ENCODE data around the gene KCNQ5. TPM values are rescaled to one million over a fixed set of nuclear protein-coding genes. Genes with fewer than 3 reads are reported as not detected.

Gene KCNQ5
- total and polyA plus RNA-seq, 2 of the 8 experiments (the other 6 are each of a cell fraction or from before 2014, with no cell fraction given): 0.83 to 1.2 TPM

GRCh38 chr6:72784071-72784470 lies 162.2 kb downstream of the KCNQ5 start:
- no peak overlapping the region for H3K4ac ChIP-seq (replicated peaks; ENCODE audit: insufficient read length, low read depth, low read length)
- H2BK20ac ChIP-seq (ENCODE audit: low read length): no peak overlapping the region
- no peaks in the 10 kb centered on the region for H3K27me3 ChIP-seq (replicated peaks in 1 of 4; ENCODE audit: control insufficient read depth in 3 of 4, extremely low read depth in 1 of 4, insufficient read depth in 3 of 4, low read length in 3 of 4)
- no peaks in the 10 kb centered on the region for H3K36me3 ChIP-seq (ENCODE audit: control insufficient read depth in 2 of 4, insufficient read depth in 4 of 4, low read length in 3 of 4)
- no peak for FAIRE-seq
- no peaks in the 10 kb centered on the region for H3K79me2 ChIP-seq (ENCODE audit: control insufficient read depth in 1 of 2, insufficient read depth in 2 of 2, low read length in 2 of 2)
- no peak overlapping the region for H3K27ac ChIP-seq (ENCODE audit: low read depth, low read length)
- no peak overlapping the region for H2AFZ ChIP-seq (ENCODE audit: low read length)
- POLR2A ChIA-PET (ENCODE audit: partially characterized antibody): no interaction called here
- no peak overlapping the region for H4K8ac ChIP-seq (ENCODE audit: extremely low read depth, insufficient read depth, low read length)
- TF ChIP-seq MAFK (IDR thresholded peaks at IDR 0.05; ENCODE audit: low read depth, low read length): no peak
- no peak for TF ChIP-seq BCL11A (IDR thresholded peaks at IDR 0.05; ENCODE audit: low read depth in 2 of 2, low read length in 2 of 2)
- TF ChIP-seq TEAD4 (IDR thresholded peaks at IDR 0.05; ENCODE audit: low read depth, low read length): no peak
- no peak for TF ChIP-seq GTF2F1 (IDR thresholded peaks at IDR 0.05; ENCODE audit: borderline replicate concordance, low read depth, low read length)
- TF ChIP-seq HDAC2 (IDR thresholded peaks at IDR 0.05; ENCODE audit: borderline replicate concordance in 1 of 2, low read depth in 2 of 2, low read length in 2 of 2): no peak
- no peak for TF ChIP-seq JUN (IDR thresholded peaks at IDR 0.05; ENCODE audit: low read depth, low read length)
- TF ChIP-seq FOSL1 (IDR thresholded peaks at IDR 0.05; ENCODE audit: insufficient read depth, low read depth, low read length): no peak
- no peak for TF ChIP-seq BACH1 (IDR thresholded peaks at IDR 0.05; ENCODE audit: low read length)
- no peak for TF ChIP-seq GABPA (IDR thresholded peaks at IDR 0.05; ENCODE audit: borderline replicate concordance, insufficient read depth, low read length)
- no peak for TF ChIP-seq SIN3A (conservative IDR thresholded peaks at IDR 0.05 in 1 of 2, IDR thresholded peaks at IDR 0.05 in 1 of 2; ENCODE audit: low read depth in 1 of 2, low read length in 2 of 2)
- no peak overlapping the region for H4K91ac ChIP-seq (replicated peaks; ENCODE audit: insufficient read length, low read length)
- H2BK120ac ChIP-seq (replicated peaks; ENCODE audit: low read depth, low read length): no peak overlapping the region
- no peak overlapping the region for H2BK5ac ChIP-seq (ENCODE audit: low read depth, low read length)
- H3K9me3 ChIP-seq (ENCODE audit: insufficient read depth in 2 of 2, low read depth in 1 of 2, low read length in 1 of 2): no peaks in the 10 kb centered on the region
- H3K4me3 ChIP-seq (ENCODE audit: extremely low read depth in 1 of 4, insufficient read depth in 2 of 4, low read depth in 3 of 4, low read length in 4 of 4): no peak overlapping the region
- no peaks in the 10 kb centered on the region for H3K23me2 ChIP-seq (ENCODE audit: low read depth, low read length)
- no peak overlapping the region for H3K9ac ChIP-seq (replicated peaks in 1 of 4; ENCODE audit: extremely low read depth in 1 of 4, low read depth in 3 of 4, low read length in 3 of 4)
- no peak overlapping the region for H3K56ac ChIP-seq (replicated peaks; ENCODE audit: insufficient read length, low read depth, low read length)
- 96% methylated on average over 3 of the region's 3 CpGs; no CpG with 5 or more reads in 1 of the 2 experiments for WGBS, 2 experiments (ENCODE audit: extremely low coverage in 1 of 2, insufficient coverage in 1 of 2, insufficient read length in 1 of 2, insufficient replicate concordance in 2 of 2, low coverage in 1 of 2, low lambda C conversion rate in 2 of 2, missing lambda C conversion rate in 1 of 2)
- H3K4me2 ChIP-seq (ENCODE audit: insufficient read depth in 1 of 2, low read depth in 2 of 2, low read length in 2 of 2): no peak overlapping the region
- H3K79me1 ChIP-seq (ENCODE audit: low read depth, low read length): no peaks in the 10 kb centered on the region
- CTCF ChIA-PET (ENCODE audit: partially characterized antibody): interaction anchor here (1.1 kb wide), 1 partner anchor 9 kb away, joined by 3 read pairs; no protein-coding TSS in a partner anchor
- H3K23ac ChIP-seq (ENCODE audit: insufficient read length): no peak overlapping the region
- no peak overlapping the region for H3K18ac ChIP-seq (ENCODE audit: extremely low read depth, low read length)
- no peak overlapping the region for H2BK12ac ChIP-seq (ENCODE audit: low read depth, low read length)
- H3K4me1 ChIP-seq (replicated peaks in 1 of 4; ENCODE audit: control insufficient read depth in 3 of 4, insufficient read depth in 4 of 4, low read length in 3 of 4): peaks cover 0 to 4% (median 0%) of the 10 kb centered on the region in 4 experiments; a peak in 1 of 7 replicates
- H2AK5ac ChIP-seq (ENCODE audit: low read depth, low read length): no peak overlapping the region
- no peak overlapping the region for H4K5ac ChIP-seq (ENCODE audit: insufficient read length, low read depth, low read length)
- no peak overlapping the region for H2BK15ac ChIP-seq (ENCODE audit: low read length)
- DNase-seq (ENCODE audit: low read depth in 1 of 2, low spot score in 2 of 2): no peak
- H3K14ac ChIP-seq (ENCODE audit: insufficient read length): no peak overlapping the region
- peaks cover 0 to 1% of the 10 kb centered on the region in 2 experiments for H4K20me1 ChIP-seq (replicated peaks in 1 of 2; ENCODE audit: control insufficient read depth in 1 of 2, insufficient read depth in 2 of 2, low read length in 2 of 2)

All from H1 (cell line).